Gastroesophageal sphincter (tissue), 4 donors: Measurements from ENCODE around the gene TACC3. TPM values are rescaled to one million over a fixed set of nuclear protein-coding genes. Genes with fewer than 3 reads are reported as not detected.

Experiments
- ATAC-seq: fragments of 150-250 bp; one replicate; pipeline ENCODE4 v1.9.1; 2016; ENCODE audit warnings: mild to moderate bottlenecking, moderate library complexity
- H3K27ac ChIP-seq, 4 donors: fragments of 200-600 bp; sonication (generic) in 3 of 4; 1 replicate in 3 of 4; 2 replicates in 1 of 4; pipeline ENCODE4 v1.5.1; 2016 to 2019
- H3K27me3 ChIP-seq: fragments of 200-600 bp; sonication (generic); one replicate; pipeline ENCODE4 v1.5.1; 2019
- H3K36me3 ChIP-seq, 2 donors: fragments of 200-600 bp; sonication (generic); one replicate each; pipeline ENCODE4 v1.5.1; 2019; ENCODE audit warnings: control low read depth in 1 of 2
- H3K4me1 ChIP-seq, 3 donors: fragments of 200-600 bp; sonication (generic); 1 replicate in 2 of 3; 2 replicates in 1 of 3; pipeline ENCODE4 v1.5.1; 2016 to 2019; ENCODE audit warnings: control low read depth in 2 of 3
- H3K4me3 ChIP-seq, 2 donors: fragments of 200-600 bp; sonication (generic); one replicate each; pipeline ENCODE4 v1.5.1; 2019; ENCODE audit warnings: mild to moderate bottlenecking in 1 of 2, moderate library complexity in 1 of 2
- H3K9me3 ChIP-seq, 3 donors: fragments of 200-600 bp; sonication (generic); one replicate each; pipeline ENCODE4 v1.5.1; 2017 to 2019; ENCODE audit warnings: control low read depth in 2 of 3
- EP300 ChIP-seq: sonication (generic); formaldehyde crosslinking; IDR thresholded peaks from one replicate; pipeline ENCODE4 v1.6.1; 2017; ENCODE audit warnings: antibody characterized with exemption, mild to moderate bottlenecking
- POLR2A ChIP-seq, 2 donors: fragments of 450-650 bp; IDR thresholded peaks; one replicate each; pipeline ENCODE4 v1.6.1; 2017; ENCODE audit warnings: antibody characterized with exemption in 2 of 2, mild to moderate bottlenecking in 2 of 2, moderate library complexity in 1 of 2
- POLR2AphosphoS5 ChIP-seq: sonication (generic); formaldehyde crosslinking; IDR thresholded peaks from one replicate; pipeline ENCODE4 v1.6.1; 2017; ENCODE audit warnings: antibody characterized with exemption
- WGBS, 2 donors: methylation state at CpG; one replicate each; pipeline ENCODE4 v1.1.5; 2018; ENCODE audit warnings: low coverage in 1 of 2; 5-methylcytosine and 5-hydroxymethylcytosine counted together
- total RNA-seq, 4 donors: library from RNA; depleted of rRNA; stranded (reverse); fragments of >200 nt; gene quantifications; one replicate each; pipeline ENCODE4 v1.1.0, GENCODE V29; 2016
- TF ChIP-seq, protein P1 (sequence below), 4 experiments: fragments of 200-600 bp in 2 of 4; fragments of 450-650 bp in 2 of 4; sonication (generic) in 1 of 4; IDR thresholded peaks; one replicate each; pipeline ENCODE4 v1.5.1; 2017 to 2019; ENCODE audit warnings: antibody characterized with exemption in 4 of 4, mild to moderate bottlenecking in 2 of 4, moderate library complexity in 2 of 4

TACC3 gene
- total RNA-seq, 4 donors from 2014 or later = 6.0 to 8.2 (median 7.1) TPM

DNA sequence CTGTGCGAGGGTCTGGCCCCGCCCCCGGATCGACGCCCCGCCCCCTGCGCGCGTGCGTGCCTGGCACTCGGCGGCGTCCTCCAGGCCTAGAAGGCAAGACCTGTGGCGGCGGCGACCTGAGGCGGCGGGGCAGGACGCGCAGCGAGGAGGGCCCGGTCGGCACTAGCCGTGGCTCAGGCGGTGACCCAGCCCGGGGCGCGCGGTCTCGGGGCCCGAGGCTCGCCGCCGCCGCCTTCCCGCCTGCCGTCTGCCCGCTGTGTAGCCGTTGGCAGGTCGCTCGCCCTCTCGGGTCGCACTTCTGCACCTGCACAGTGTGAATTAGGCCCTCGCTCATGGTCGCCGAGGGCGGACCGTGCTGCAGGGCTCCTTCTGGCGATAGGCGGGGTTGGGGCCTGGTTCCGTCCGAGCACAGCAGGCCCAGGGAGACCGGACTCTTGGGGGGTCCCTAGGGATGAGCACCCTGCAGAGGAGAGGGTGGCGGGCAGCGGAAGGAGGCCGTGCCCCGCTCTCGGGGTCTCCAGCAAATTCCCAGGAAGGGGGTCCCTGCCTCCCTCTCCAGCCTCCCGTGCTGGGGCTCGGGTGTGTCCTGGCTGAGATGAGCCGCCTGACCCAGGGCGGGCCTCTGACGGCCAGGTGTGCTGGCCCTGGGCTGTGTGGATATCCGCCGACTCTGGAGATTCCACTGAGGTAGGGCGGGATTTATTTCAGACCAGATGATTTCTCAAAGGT is 36.7 kb upstream of the TACC3 start:
- H3K27ac ChIP-seq = peak overlapping the region; percentile 19 to 94 (median 84)
- no peaks in the 10 kb centered on the region for H3K36me3 ChIP-seq
- no peak for TF ChIP-seq EP300
- no peak for TF ChIP-seq POLR2AphosphoS5
- TF ChIP-seq, protein P1, sequence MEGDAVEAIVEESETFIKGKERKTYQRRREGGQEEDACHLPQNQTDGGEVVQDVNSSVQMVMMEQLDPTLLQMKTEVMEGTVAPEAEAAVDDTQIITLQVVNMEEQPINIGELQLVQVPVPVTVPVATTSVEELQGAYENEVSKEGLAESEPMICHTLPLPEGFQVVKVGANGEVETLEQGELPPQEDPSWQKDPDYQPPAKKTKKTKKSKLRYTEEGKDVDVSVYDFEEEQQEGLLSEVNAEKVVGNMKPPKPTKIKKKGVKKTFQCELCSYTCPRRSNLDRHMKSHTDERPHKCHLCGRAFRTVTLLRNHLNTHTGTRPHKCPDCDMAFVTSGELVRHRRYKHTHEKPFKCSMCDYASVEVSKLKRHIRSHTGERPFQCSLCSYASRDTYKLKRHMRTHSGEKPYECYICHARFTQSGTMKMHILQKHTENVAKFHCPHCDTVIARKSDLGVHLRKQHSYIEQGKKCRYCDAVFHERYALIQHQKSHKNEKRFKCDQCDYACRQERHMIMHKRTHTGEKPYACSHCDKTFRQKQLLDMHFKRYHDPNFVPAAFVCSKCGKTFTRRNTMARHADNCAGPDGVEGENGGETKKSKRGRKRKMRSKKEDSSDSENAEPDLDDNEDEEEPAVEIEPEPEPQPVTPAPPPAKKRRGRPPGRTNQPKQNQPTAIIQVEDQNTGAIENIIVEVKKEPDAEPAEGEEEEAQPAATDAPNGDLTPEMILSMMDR (IDR thresholded peaks at IDR 0.05) = no peak
- TF ChIP-seq POLR2A (IDR thresholded peaks at IDR 0.05) = no peak
- H3K9me3 ChIP-seq = no peaks in the 10 kb centered on the region
- peak overlapping the region; percentile 36 to 81 for H3K4me3 ChIP-seq
- H3K27me3 ChIP-seq = no peaks in the 10 kb centered on the region
- no peak for ATAC-seq
- H3K4me1 ChIP-seq = peaks cover 0 to 24% (median 3%) of the 10 kb centered on the region in 3 donors
- no CpG with 5 or more reads among the region's 66 CpGs for WGBS, 2 donors

DNA sequence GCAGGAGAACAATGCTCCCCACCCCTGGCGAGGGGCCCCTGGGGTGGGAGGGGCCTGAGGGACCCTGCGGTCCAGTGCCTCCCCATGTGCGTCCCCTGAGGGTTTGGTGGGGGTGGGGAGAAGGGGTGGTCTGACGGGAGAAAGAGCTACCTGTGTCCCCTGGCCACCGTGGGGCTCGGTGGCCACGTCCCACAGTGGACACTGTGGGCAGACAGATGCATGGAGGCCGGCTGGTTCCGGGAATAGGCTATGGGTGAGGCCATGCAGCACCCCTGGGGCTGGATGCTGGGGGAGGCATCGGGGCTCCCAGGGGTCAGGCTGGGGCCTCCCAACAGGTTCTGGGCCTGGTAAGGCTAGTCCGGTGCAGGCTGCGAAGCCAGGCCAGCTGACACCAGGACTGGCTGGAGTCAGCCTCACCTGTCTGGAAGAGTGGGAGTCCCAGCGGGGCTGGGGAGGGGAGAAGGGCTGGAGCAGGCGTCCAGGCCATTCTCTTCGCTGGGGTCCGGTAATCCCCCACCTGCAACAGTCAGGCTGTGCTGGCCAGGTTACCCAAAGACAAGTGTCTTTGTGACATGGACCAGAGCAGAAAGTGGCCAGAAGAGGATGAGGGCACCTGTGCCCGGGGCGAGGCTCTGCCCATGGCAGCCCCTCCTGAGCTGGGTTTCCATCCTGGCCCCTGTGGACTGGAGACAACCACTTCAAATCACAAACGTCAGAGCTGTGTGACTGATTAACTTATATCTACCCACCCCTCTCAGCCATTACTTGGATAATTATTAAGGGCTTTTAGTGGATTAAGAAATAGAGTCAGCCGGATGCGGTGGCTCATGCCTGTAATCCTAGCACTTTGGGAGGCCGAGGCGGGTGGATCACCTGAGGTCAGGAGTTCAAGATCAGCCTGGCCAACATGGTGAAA is 35.8 kb upstream of the TACC3 start:
- Histone ChIP-seq H3K4me1 (peaks cover 0 to 24% (median 3%) of the 10 kb centered on the region in 3 donors), H3K27me3 (no peaks in the 10 kb centered on the region), H3K36me3 (peaks cover 0 to 5% of the 10 kb centered on the region in 2 donors), H3K9me3 (no peaks in the 10 kb centered on the region), H3K4me3 (no peak overlapping the region), H3K27ac (peak overlapping the region in 3 of 4 donors; percentile 84 to 94 (median 85))
- ATAC-seq = no peak
- 33 to 100% methylated on average over 2 to 3 of the region's 23 CpGs for WGBS, 2 donors
- TF ChIP-seq, protein P1 (IDR thresholded peaks at IDR 0.05) = no peak
- TF ChIP-seq POLR2A (IDR thresholded peaks at IDR 0.05) (no peak), POLR2AphosphoS5 (no peak), EP300 (no peak)

GRCh38 chr4:1686440-1687036 is 34.8 kb upstream of the TACC3 start:
- TF ChIP-seq POLR2A (IDR thresholded peaks at IDR 0.05) (no peak), EP300 (no peak), POLR2AphosphoS5 (no peak)
- TF ChIP-seq, protein P1 (IDR thresholded peaks at IDR 0.05) = no peak
- Histone ChIP-seq H3K27ac (peak overlapping the region in 2 of 4 donors; percentile 19 to 37), H3K4me3 (no peak overlapping the region), H3K9me3 (no peaks in the 10 kb centered on the region), H3K27me3 (no peaks in the 10 kb centered on the region), H3K36me3 (peaks cover 0 to 15% of the 10 kb centered on the region in 2 donors), H3K4me1 (peaks cover 0 to 24% (median 3%) of the 10 kb centered on the region in 3 donors)
- ATAC-seq = no peak
- 0 to 38% methylated on average over 1 of the region's 7 CpGs for WGBS, 2 donors

DNA sequence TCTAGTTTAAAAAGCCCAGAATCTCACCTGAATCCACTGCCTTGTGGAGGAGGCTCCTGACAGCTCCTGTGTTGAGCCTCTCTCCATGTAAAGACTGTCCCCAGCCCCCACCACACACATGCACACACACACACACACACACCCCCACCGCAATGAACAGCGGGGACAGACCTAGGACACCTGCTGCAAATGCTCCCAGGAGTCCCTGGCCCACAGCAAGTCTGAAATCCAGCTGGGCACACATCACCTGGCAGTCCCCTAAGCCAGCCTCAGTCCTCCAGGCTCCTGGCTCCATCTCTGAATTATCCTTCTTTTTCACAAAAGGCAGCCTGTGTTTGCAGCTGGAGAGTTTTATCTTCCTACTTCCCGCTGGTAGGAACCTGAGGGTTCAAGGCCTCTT is 30.6 kb upstream of the TACC3 start:
- no peak overlapping the region for H3K27ac ChIP-seq
- H3K9me3 ChIP-seq = no peaks in the 10 kb centered on the region
- 94% methylated on average over 2 of the region's 3 CpGs; no CpG with 5 or more reads in 1 of the 2 donors for WGBS, 2 donors
- no peaks in the 10 kb centered on the region for H3K4me1 ChIP-seq
- TF ChIP-seq POLR2A (IDR thresholded peaks at IDR 0.05) (no peak), EP300 (no peak), POLR2AphosphoS5 (no peak)
- TF ChIP-seq, protein P1 (IDR thresholded peaks at IDR 0.05) = no peak
- H3K27me3 ChIP-seq = no peaks in the 10 kb centered on the region
- peaks cover 0 to 57% of the 10 kb centered on the region in 2 donors for H3K36me3 ChIP-seq
- ATAC-seq = no peak
- H3K4me3 ChIP-seq = no peak overlapping the region
